GM19023 (cell line): ENCODE data around the gene OSBPL9.
"Not testable (repeated sequence)": the region's sequence is repeated elsewhere in the genome, so short reads cannot be mapped to it uniquely, and the experiment has no call there.

ENCODE experiments used
- ATAC-seq: cut with Tn5 transposase; IDR thresholded peaks from one replicate; pipeline ENCODE4 v1.9.1; 2021; ENCODE audit warnings: mild to moderate bottlenecking, moderate library complexity; ENCODE audit not compliant: unreplicated experiment

Gene OSBPL9

GRCh38 chr1:51780927-51781326 lies 164.0 kb downstream of the OSBPL9 start:
- ATAC-seq, result no peak

- no peak for ATAC-seq
Measured at GRCh38 chr1:51784997-51785421, 168.1 kb downstream of the OSBPL9 start.

DNA sequence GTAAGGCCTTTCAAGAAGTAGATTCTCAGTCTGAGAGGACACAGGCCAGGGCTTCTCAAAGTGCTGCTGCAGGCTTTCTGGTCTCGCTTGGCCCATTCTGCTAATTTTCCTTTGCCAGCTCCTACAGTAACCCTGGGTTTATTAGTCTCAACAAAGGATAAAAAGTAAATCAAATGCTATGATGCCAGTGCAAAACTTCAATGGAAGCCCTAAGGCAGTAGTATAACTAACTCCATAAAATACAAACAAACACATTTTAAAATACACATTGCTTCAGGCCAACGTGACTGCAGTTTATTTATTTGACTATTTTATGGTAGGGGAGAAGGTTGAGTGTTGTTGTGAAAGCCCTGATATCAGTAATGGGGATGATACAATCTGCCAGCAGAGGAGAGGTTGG lies 172.0 kb downstream of the OSBPL9 start:
- ATAC-seq, result no peak

GRCh38 chr1:51789342-51789741 lies 172.4 kb downstream of the OSBPL9 start:
- ATAC-seq, result no peak

DNA sequence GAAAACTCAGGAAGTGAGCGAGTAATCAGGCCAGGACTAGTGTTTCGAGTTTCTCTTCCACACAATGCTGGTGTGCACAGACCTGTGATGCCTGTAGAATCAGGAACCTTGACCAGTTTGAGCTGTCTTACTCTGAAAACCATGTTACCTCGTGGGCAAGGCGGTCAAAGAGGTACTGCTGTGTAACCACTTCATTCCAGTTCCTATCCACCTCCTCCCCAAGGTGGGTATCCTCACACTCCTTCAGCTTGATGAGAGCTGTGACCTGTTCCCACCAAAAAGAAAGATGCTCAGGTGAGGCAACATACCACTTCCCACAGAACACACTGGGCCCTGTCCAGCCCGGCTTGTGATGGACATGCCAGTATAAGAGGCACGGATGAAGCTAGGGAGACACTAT lies 173.5 kb downstream of the OSBPL9 start:
- no peak for ATAC-seq

DNA sequence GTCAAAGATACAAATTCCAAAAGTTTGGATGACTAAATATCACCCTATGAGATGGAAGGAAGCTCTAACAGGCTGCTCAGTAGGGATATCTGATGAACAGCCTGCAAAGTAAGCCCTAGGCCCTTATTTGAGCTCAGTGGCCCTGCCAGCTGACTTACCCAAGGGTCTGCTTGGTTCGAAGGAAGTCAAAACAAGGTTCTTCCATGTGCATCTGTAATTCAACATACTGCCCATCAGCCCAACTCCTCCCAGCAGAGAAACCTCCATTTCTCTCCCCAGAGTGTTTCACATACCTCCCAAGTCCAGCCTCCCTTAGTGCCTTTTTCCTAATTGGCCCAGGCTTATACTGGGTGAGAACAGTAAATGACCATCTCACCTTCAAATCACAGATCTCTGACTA lies 175.0 kb downstream of the OSBPL9 start:
- no peak for ATAC-seq

DNA sequence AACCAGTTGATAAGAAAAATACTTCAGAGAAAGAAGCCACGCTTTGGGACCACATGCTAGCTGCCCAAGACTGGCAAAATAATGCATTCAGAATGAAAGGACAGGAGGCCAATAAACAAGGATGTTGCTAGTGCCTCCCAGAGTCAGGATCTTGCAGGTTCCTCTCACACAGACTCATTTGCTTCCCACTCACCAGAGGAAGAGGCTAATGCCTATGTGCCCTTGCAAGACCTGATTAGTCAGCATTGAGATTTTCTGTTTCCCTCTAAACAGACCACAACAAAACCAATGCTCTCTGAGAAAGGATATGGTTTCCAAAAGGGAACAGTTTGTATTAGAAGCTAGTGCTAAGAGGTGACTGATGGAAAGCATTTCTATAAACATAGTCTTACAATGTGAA lies 176.0 kb downstream of the OSBPL9 start:
- no peak for ATAC-seq

- ATAC-seq, result no peak
Measured at GRCh38 chr1:51794260-51794659, 177.4 kb downstream of the OSBPL9 start.

GRCh38 chr1:51794868-51795267 lies 178.0 kb downstream of the OSBPL9 start:
- no peak for ATAC-seq

DNA sequence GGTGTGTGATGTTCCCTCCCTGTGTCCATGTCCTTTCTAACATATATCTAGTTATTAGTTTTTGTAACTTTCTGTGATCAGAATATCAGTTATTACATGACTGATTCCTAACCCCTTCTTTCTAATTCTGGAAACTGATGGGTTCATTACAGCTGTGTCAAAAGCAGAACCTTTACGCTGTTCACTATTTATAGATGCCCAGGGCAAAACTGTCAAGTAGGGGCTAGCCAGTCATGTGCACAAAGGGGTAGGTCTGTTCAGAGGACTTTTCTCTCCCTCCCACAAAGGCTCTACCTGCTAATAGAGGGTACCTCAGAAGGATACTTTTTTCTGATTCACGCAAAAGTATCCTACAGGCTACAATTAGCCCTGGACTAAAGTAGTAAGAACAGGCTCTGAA lies 182.5 kb downstream of the OSBPL9 start:
- ATAC-seq, result no peak

GRCh38 chr1:51814513-51814912 lies 197.6 kb downstream of the OSBPL9 start:
- ATAC-seq, result no peak

GRCh38 chr1:51818487-51818886 lies 201.6 kb downstream of the OSBPL9 start:
- no peak for ATAC-seq

DNA sequence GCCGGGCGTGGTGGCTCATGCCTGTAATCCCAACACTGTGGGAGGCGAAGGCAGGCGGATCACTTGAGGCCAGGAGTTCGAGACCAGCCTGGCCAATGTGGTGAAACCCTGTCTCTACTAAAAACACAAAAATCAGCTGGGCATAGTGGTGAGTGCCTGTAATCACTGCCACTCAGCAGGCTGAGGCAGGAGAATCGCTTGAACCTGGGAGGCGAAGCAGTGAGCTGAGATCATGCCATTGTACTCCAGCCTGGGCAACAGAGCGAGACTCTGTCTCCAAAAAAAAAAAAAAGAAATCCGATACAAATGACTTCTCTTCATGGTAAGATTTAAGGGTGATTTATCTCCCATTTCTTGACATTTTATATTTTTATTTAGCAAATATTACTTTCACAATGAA lies 202.1 kb downstream of the OSBPL9 start:
- ATAC-seq, result not testable (repeated sequence)

DNA sequence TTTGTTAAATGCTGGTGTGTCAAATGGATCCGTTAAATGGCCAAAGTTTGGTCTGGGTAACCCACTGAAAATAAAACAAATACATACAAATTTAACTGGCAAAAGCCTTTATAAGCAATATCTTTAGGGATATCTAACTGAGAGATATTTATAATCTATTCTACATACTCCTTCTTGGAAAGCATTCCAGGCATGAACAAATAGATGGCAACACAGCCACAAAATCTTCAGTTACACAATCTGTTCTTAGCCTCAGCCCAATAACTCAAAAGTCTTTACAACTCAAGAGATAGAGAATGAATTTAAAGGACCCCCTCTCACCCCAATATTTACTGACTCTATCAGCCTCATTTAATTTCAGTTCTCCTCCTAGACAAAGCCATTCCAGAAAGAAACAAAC lies 202.9 kb downstream of the OSBPL9 start:
- no peak for ATAC-seq

GRCh38 chr1:51829058-51829457 lies 212.2 kb downstream of the OSBPL9 start:
- no peak for ATAC-seq

DNA sequence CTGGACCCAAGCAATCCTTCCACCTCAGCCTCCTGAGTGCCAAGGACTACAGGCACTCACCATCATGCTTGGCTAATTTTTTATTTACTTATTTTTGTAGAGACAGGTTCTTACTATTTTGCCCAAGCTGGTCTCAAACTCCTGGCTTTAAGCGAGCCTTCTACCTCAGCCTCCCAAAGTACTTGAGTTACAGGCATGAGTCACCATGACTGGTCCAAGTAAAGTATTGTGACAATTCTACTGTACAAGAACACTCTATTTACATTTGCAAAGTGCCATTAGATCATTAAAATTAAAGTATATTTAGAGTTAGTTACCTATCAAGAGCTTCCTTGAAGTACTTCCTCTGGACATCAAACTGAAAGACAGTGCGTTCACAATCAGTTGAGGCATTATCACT lies 216.8 kb downstream of the OSBPL9 start:
- ATAC-seq, result no peak

DNA sequence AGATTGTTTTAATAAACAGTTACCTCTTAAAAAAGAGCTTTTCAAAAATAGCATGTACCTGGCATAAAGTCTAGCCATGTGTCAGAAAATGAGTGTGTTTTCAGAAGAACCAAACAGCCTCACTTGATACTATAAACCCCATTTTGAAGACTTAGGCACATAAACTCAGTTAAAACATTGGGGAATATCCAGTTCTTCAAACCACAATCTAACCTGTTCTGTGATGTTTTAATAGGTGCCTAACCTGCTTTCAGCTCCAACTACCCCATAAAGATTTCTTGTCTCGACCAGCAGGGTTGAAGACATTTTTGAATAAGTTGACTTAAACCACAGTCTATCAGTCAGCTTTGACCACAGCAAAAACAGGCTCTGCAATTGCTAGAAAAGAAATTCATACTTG lies 220.4 kb downstream of the OSBPL9 start:
- no peak for ATAC-seq
